ENCODE results near the gene PRKN.

DNA sequence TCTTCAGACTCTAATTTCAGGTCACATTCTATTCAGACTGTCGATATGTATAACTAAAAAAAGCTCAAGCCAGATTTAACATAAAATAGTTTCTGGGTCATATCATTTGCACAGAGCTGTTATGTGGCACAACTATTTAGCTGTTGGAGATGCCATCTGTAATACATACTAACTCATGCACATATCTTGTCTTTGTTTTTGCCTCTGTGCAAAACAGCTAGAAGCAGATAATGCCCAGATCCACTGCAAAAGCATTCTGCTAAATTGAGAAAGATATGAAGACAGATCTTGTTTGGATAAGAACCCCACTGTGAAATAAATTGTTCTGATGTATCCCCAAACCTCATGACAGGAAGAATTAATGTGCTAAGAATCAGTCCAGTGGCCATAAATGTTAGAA lies 930.9 kb downstream of the PRKN start:
- TF ChIP-seq POLR2AphosphoS5 (IDR thresholded peaks at IDR 0.05) (no peak), POLR2A (IDR thresholded peaks at IDR 0.05) (no peak)
- TF ChIP-seq, protein P1, sequence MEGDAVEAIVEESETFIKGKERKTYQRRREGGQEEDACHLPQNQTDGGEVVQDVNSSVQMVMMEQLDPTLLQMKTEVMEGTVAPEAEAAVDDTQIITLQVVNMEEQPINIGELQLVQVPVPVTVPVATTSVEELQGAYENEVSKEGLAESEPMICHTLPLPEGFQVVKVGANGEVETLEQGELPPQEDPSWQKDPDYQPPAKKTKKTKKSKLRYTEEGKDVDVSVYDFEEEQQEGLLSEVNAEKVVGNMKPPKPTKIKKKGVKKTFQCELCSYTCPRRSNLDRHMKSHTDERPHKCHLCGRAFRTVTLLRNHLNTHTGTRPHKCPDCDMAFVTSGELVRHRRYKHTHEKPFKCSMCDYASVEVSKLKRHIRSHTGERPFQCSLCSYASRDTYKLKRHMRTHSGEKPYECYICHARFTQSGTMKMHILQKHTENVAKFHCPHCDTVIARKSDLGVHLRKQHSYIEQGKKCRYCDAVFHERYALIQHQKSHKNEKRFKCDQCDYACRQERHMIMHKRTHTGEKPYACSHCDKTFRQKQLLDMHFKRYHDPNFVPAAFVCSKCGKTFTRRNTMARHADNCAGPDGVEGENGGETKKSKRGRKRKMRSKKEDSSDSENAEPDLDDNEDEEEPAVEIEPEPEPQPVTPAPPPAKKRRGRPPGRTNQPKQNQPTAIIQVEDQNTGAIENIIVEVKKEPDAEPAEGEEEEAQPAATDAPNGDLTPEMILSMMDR (IDR thresholded peaks at IDR 0.05 in 8 of 11, conservative IDR thresholded peaks at IDR 0.05 in 3 of 11) = no peak
